GM12801 (cell line): ENCODE data around the gene LRP1B.

Experiments used
- TF ChIP-seq, protein P1 (sequence below): IDR thresholded peaks from one replicate; pipeline ENCODE4 v1.5.1; 2011; ENCODE audit warnings: control low read depth; ENCODE audit not compliant: insufficient read length; ENCODE audit errors: extremely low read depth

The LRP1B gene

GRCh38 chr2:141048951-141049350, 1081.9 kb downstream of the LRP1B start:
- TF ChIP-seq, protein P1, sequence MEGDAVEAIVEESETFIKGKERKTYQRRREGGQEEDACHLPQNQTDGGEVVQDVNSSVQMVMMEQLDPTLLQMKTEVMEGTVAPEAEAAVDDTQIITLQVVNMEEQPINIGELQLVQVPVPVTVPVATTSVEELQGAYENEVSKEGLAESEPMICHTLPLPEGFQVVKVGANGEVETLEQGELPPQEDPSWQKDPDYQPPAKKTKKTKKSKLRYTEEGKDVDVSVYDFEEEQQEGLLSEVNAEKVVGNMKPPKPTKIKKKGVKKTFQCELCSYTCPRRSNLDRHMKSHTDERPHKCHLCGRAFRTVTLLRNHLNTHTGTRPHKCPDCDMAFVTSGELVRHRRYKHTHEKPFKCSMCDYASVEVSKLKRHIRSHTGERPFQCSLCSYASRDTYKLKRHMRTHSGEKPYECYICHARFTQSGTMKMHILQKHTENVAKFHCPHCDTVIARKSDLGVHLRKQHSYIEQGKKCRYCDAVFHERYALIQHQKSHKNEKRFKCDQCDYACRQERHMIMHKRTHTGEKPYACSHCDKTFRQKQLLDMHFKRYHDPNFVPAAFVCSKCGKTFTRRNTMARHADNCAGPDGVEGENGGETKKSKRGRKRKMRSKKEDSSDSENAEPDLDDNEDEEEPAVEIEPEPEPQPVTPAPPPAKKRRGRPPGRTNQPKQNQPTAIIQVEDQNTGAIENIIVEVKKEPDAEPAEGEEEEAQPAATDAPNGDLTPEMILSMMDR: no peak

GRCh38 chr2:141041281-141041680, 1089.5 kb downstream of the LRP1B start:
- TF ChIP-seq, protein P1: no peak

DNA sequence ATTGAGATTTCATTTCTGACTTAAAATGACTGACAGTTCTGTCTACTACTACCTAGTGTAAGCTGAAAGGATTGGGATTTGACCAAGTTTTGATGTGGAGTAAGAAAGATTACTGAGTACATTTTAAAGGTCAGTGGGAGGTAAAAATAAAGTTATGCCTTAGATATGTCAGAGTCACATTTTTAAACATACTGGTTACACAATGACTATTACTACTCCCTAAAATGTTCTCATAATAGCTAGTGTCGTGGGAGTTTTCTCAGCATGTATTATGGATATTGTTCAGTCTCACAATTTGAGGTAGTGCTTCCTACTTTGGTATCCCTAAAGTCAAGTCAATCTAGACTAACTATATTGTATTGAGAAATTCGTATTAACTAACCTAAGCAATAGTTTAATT, 1092.5 kb downstream of the LRP1B start:
- TF ChIP-seq, protein P1: no peak

GRCh38 chr2:141037361-141037760, 1093.5 kb downstream of the LRP1B start:
- TF ChIP-seq, protein P1: no peak

DNA sequence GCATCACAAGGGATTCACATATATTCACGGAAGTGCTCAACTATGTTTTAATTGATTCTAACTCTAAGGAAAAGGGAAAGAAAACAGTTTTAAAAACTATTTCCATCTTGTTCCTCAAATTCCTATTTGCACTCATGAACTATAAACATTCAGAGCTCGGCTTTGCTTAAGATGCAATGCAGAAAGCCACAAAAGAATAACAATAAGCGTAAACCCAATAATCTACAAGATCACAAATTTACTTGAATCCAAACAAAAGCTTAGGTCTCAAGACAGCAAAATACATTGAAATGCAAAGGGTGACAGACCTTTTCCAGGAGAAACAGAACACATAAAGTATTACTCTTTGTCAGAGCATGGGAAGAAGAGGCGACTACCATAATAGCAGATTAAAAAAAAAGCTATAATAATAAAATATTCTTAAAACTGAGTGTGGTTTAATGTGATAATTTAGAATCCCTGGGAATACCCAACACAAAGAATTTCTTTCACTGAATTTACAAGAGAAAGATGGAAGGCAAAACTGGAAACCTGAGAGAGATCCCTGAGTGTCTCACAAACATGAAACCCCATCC, 1094.9 kb downstream of the LRP1B start:
- TF ChIP-seq, protein P1: no peak

DNA sequence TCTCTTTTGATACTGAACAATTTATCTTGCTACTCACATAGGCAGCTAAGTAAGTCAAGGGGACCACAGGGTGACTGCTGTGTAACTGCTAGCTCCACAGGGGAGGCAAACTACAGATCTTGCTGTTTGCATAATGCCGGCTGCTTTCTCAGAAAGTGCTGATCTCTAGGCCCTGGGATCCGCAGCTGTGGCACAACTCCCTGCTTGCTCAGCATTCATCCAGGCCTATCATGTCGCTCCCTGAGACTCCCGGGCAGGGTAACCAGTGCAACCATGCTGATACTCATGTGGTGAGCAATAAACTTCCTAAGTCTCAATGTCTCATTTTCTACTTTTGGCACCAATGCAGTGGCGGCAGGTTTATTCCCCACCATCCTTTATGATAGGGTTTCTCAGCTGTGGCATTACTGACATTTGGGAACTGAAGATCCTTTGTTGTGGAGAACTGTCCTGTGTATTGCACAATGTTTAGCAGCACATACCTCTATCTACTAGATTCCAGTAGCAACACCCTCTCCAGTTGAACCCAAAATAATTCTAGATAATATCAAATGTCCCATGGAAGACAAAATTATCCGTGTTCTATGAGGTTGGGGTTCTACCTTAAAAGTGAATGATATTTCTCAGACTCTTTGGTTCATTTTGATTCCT, 1101.3 kb downstream of the LRP1B start:
- TF ChIP-seq, protein P1: no peak

DNA sequence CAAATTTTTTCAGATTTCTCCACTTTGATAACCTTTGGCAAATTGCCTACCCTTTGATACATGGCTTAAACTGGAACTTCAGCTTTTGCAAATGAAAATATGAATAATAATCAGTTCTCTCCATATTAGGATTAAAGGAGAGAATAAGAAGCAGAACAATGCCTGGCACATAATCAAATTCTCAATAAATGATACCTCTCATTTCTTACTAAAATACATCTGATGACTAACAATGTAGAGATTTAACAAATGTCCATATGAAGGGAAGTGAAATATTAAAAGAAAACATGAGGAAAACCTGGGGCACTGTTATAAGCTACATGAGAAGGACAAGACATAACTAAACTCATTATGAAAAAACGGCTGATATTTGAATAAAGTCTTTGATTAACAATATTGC, 1103.6 kb downstream of the LRP1B start:
- TF ChIP-seq, protein P1: no peak
